Activated CD4-positive, alpha-beta T cell treated with anti-CD3 and anti-CD28 coated beads, Interleukin-2, Interleukin-6, amounts not matched to agents 100 ng/mL and 50 ng/mL, durations not matched to agents 16 hours and 8 hours (primary cell): Measurements from ENCODE around the gene NUDT21.

Experiments used
- DNase-seq: peaks from one replicate; pipeline ENCODE4 v3.0.0-alpha.2; 2020

The NUDT21 gene

GRCh38 chr16:56460101-56460500 lies 9.0 kb upstream of the NUDT21 start:
- no peak for DNase-seq

DNA sequence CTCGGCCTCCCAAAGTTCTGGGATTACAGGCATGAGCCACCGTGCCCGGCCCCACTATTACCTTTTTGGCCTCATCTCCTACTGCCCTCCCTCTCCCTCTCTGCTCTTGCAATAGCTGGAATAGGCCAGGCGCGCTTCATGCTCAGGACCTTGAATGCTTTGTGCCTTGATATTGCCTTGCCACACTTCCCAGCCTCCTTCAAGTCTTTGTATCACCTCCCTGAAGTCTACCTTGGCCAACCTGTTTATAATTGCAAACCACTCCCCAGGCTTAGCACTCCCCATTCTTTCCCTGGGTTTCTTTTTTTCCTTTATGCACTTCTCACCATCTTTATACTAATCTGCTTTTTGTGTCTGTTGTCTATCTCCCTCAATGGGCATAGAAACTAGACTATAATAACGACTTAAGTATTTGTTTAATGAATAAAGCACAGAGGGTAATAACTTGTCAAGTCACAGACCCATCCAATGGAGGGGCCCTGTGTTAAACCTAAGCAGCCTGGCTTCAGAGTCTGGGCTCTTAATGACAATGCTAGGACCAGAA lies 6.9 kb upstream of the NUDT21 start:
- DNase-seq: no peak

- DNase-seq: peak; percentile 21
These were observed 889 bp upstream of the NUDT21 start for GRCh38 chr16:56451753-56452689.

- DNase-seq: peak; percentile 52
These were observed 702 bp downstream of the NUDT21 start for GRCh38 chr16:56450275-56450985.

GRCh38 chr16:56448005-56448404 lies 3.1 kb downstream of the NUDT21 start:
- no peak for DNase-seq

DNA sequence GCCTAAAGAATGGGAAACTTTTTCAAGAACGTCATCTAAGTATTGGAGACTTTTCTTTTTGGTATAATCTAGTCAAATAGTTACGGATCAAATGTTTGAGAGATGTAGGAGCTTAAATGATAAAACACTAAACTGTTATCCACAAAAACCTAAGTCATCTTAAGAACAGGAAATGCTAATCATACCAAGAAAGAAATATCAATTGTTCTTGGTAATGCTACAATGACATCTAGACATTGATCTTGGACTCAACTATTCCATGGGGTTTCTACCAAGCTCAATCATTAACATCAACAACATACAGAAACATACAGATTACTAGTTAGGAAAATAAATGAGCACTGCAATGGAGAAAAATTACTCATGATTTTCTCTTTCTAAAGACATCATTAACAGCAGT lies 3.8 kb downstream of the NUDT21 start:
- DNase-seq: peak; percentile 40

GRCh38 chr16:56438038-56438437 lies 13.1 kb downstream of the NUDT21 start:
- DNase-seq: no peak

DNA sequence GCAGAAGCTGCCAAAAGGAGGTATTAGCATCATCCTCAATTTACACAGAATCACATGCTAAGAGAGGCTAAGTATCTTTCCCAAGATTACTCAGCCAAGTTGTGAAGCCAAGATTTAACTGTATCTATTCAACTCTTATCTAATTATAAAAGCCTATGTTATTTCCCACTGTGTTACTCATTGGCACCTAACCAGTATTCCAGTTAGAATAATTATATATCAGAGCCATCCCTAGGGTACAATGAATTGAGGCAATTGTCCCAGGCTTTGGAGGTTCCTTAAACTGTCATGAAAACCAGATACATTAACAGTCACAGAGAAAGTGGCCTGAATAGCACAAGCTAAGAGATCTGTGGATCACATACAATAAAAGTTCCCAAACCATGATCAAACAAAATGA lies 14.9 kb downstream of the NUDT21 start:
- no peak for DNase-seq

DNA sequence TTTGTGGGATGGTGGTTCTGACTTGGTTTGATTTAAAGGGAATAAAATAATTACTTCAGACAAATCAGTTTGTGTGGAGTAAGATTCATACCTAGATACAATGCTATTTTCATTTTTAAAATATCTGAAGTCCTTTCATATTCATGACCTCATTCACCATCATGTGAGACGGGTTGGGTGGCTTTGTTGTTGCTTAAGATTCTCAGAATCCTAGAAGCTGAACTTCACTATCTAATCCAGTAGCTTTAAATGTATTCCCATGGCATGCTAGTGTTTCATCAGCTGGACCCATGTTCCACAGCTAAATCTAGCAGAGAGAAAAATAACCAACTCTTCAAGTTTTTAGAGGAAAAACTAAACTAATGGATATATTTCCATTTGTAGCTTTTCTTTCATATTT lies 23.0 kb downstream of the NUDT21 start:
- DNase-seq: no peak

DNA sequence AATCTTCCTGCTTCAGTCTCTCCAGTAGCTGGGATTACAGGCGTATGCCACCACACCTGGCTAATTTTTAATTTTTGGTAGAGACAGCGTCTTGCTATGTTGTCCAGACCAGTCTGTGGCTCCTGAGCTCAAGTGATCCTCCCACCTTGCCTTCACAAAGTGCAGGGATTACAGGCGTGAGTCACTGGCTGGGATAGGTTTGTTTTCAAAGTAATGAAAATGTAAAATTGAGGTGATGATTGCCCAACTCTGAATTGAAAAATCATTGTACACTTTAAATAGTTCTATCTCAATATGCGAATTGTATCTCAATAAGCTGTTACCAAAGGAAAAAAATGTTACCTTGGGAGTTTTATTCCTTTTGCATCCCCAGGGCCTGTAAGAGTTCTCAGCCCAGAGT lies 24.5 kb downstream of the NUDT21 start:
- DNase-seq: no peak

DNA sequence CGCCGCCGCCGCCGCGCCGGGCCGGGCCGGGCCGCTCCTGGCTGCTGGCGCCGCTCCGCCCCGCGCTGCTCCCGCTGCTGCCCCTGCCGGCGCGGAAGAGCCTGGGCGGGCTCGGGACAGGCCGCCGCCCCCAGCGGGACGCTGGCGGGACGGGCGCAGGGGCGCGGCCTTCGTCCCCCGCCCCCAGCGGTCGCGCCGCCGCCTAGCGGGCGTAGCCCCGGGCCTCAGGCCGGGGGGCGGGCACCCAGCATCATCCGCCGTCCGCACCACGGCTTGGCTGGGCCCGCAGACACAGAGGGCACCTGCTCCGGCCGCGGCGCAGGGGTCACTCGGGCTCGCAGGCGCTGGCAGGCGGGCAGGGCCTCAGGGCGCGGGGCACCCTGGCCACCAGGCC lies 25.7 kb downstream of the NUDT21 start, which contains the start of gene AMFR:
TSS of gene AMFR (minus strand) at position 107 of the 394 bp plus-strand sequence. CDS start 218 bp downstream, outside the sequence.
- DNase-seq: peak; percentile 80

- DNase-seq: peak; percentile 17
These were observed 26.2 kb downstream of the NUDT21 start for GRCh38 chr16:56424791-56425438.

- no peak for DNase-seq
These were observed 26.7 kb downstream of the NUDT21 start for GRCh38 chr16:56424404-56424764.

GRCh38 chr16:56423584-56424403 lies 27.3 kb downstream of the NUDT21 start:
- no peak for DNase-seq

DNA sequence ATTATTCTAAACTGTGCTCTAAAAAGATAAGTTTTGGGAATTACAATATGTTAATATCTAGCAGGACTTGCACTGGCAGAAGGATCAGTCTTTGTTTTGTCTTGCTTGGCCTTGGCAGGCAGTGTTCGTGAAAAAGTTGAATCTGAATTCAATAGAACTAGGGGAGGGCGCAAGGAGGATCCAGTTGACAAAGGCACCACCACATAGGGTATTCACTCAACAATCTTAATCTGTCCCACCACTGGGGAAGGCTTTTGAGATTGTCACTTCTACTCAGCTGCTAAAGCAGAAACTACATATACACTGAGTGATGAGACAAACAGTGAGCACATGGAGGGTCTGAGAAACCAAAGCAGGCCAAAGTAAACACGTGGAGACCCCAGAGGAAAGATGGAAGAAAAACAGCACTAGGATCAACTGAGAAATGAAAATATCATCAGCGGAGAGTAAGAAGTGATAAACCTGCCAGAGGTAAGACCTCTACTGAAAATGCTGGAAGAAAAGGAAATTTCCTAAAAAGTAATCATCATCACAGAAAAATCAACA lies 28.2 kb downstream of the NUDT21 start:
- DNase-seq: no peak

- DNase-seq: no peak
These were observed 29.0 kb downstream of the NUDT21 start for GRCh38 chr16:56421976-56422669.

DNA sequence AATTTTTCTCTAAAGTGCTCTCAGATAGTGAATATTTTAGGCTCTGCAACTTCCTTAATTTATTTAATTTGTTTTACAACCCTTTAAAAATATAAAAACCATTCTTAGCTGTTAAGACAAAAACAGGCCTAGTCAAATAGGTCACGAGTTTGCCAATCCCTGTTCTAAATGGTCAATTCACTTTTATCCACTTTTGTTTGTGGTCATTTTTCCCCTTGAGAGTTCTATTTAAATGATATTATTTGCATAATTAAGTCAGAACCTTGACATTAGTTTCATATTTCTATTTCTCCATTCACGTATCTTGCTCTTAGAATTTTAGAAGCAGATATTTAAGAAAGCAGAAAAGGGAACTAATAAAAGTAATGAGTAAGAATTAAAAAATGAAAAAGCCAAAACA lies 29.8 kb downstream of the NUDT21 start:
- no peak for DNase-seq

GRCh38 chr16:56420613-56421012 lies 30.5 kb downstream of the NUDT21 start:
- no peak for DNase-seq

DNA sequence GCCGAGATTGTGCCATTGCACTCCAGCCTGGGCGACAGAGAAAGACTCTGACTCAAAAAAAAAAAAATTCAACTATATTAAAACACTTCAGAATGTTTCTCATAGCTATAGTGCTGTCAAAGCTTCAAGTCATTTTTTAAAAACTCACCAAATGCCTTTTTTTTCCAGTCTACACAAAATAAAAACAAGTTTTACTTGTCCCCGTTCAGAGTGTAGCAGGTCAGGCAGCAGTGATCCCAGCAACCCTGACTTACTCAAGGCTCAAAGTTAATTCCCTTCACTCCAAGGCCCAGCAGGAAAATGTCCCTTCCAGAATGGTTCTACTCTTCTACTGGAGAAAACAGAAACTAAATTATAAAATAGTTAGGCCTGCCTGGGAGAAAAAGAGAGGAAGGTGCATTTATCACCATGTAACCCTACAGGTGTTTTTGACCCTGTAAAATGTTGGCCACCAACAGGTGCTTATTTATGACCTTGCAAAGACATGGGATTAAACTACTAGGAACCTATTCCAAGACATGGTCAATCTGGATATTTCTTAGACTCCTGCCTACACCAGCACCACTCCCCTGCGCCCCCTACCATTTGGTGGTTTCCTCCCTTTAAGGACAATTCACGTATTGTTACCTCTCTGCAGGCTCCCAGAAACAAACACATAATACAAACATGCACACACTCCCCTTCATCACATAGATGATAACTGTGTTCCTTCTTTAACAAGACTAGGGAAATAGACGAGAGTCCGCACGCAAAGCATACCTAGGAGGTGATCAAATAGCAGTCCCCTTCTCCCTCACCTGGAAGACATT lies 31.2 kb downstream of the NUDT21 start:
- no peak for DNase-seq

GRCh38 chr16:56417138-56417537 lies 34.0 kb downstream of the NUDT21 start:
- no peak for DNase-seq

GRCh38 chr16:56415875-56416274 lies 35.3 kb downstream of the NUDT21 start:
- DNase-seq: no peak
